ENCODE measurements around the gene ZNF341.
"Not testable (repeated sequence)": the region's sequence is repeated elsewhere in the genome, so short reads cannot be mapped to it uniquely, and the experiment has no call there.

Gene ZNF341

GRCh38 chr20:33730946-33731692 lies 677 bp upstream of the ZNF341 start:
- DNase-seq (ENCODE audit: low read depth) = no peak

- peak; percentile 86 for DNase-seq (ENCODE audit: low read depth)
Measured at GRCh38 chr20:33732166-33732970, 572 bp downstream of the ZNF341 start.

- peak; percentile 79 for DNase-seq (ENCODE audit: low read depth)
Measured at GRCh38 chr20:33733654-33734576, 2.1 kb downstream of the ZNF341 start.

GRCh38 chr20:33736962-33737361 lies 5.2 kb downstream of the ZNF341 start:
- DNase-seq (ENCODE audit: low read depth) = no peak

- no peak for DNase-seq (ENCODE audit: low read depth)
Measured at GRCh38 chr20:33739493-33739892, 7.7 kb downstream of the ZNF341 start.

GRCh38 chr20:33740189-33740588 lies 8.4 kb downstream of the ZNF341 start:
- DNase-seq (ENCODE audit: low read depth) = no peak

GRCh38 chr20:33744181-33744580 lies 12.4 kb downstream of the ZNF341 start:
- DNase-seq (ENCODE audit: low read depth) = no peak

GRCh38 chr20:33744773-33745385 lies 13.1 kb downstream of the ZNF341 start:
- DNase-seq (ENCODE audit: low read depth) = no peak

- DNase-seq (ENCODE audit: low read depth) = no peak
Measured at GRCh38 chr20:33746325-33746998, 14.7 kb downstream of the ZNF341 start.

GRCh38 chr20:33751775-33752174 lies 20.0 kb downstream of the ZNF341 start:
- DNase-seq (ENCODE audit: low read depth) = peak; percentile 13

- DNase-seq (ENCODE audit: low read depth) = no peak
Measured at GRCh38 chr20:33753143-33753542, 21.3 kb downstream of the ZNF341 start.

- DNase-seq (ENCODE audit: low read depth) = peak; percentile 81
Measured at GRCh38 chr20:33753763-33754162, 22.0 kb downstream of the ZNF341 start.

- not testable (repeated sequence) for DNase-seq (ENCODE audit: low read depth)
Measured at GRCh38 chr20:33755936-33756490, 24.2 kb downstream of the ZNF341 start.

- DNase-seq (ENCODE audit: low read depth) = no peak
Measured at GRCh38 chr20:33757046-33757445, 25.2 kb downstream of the ZNF341 start.

GRCh38 chr20:33757458-33757857 lies 25.7 kb downstream of the ZNF341 start:
- DNase-seq (ENCODE audit: low read depth) = no peak

GRCh38 chr20:33761698-33762250 lies 30.0 kb downstream of the ZNF341 start:
- DNase-seq (ENCODE audit: low read depth) = no peak

GRCh38 chr20:33765099-33765498 lies 33.3 kb downstream of the ZNF341 start:
- DNase-seq (ENCODE audit: low read depth) = no peak

GRCh38 chr20:33765592-33765991 lies 33.8 kb downstream of the ZNF341 start:
- DNase-seq (ENCODE audit: low read depth) = no peak

GRCh38 chr20:33766686-33767085 lies 34.9 kb downstream of the ZNF341 start:
- no peak for DNase-seq (ENCODE audit: low read depth)

GRCh38 chr20:33767777-33768138 lies 36.0 kb downstream of the ZNF341 start:
- DNase-seq (ENCODE audit: low read depth) = no peak

- DNase-seq (ENCODE audit: low read depth) = no peak
Measured at GRCh38 chr20:33769043-33769442, 37.2 kb downstream of the ZNF341 start.

Data from ELR (cell line).